ENCODE results near the gene RAB5A. TPM values are rescaled to one million over a fixed set of nuclear protein-coding genes. Genes with fewer than 3 reads are reported as not detected.
"Not testable (repeated sequence)": the region's sequence is repeated elsewhere in the genome, so short reads cannot be mapped to it uniquely, and the experiment has no call there.

The RAB5A gene
- total and polyA plus RNA-seq, 2 donors, result 30.6 to 51.8 TPM

GRCh38 chr3:20007960-20008359 lies 61.1 kb downstream of the RAB5A start:
- 99% methylated on average over 20 of the region's 20 CpGs for whole genome bisulfite sequencing
- Histone ChIP-seq H3K27ac (ENCODE audit: low read depth in 1 of 2, low read length in 1 of 2) (no peak overlapping the region), H3K36me3 (ENCODE audit: control insufficient read depth in 2 of 2, insufficient read depth in 2 of 2, low read length in 1 of 2) (no peaks in the 10 kb centered on the region), H3K9me3 (ENCODE audit: control insufficient read depth in 2 of 2, insufficient read depth in 1 of 2, low read length in 1 of 2) (no peaks in the 10 kb centered on the region), H3K4me3 (ENCODE audit: low read length in 2 of 2) (no peak overlapping the region), H3K4me1 (ENCODE audit: control insufficient read depth in 2 of 2, insufficient read depth in 2 of 2, low read length in 2 of 2) (no peaks in the 10 kb centered on the region), H3K27me3 (ENCODE audit: control insufficient read depth in 2 of 2, insufficient read depth in 1 of 2, low read length in 1 of 2) (no peaks in the 10 kb centered on the region)
- DNase-seq (ENCODE audit: low read depth in 6 of 9, low spot score in 9 of 9), result no peak

GRCh38 chr3:20008646-20009045 lies 61.7 kb downstream of the RAB5A start:
- no peak overlapping the region for H3K27ac ChIP-seq (ENCODE audit: low read depth in 1 of 2, low read length in 1 of 2)
- 74% methylated on average over 2 of the region's 2 CpGs for WGBS
- H3K27me3 ChIP-seq (ENCODE audit: control insufficient read depth in 2 of 2, insufficient read depth in 1 of 2, low read length in 1 of 2), result no peaks in the 10 kb centered on the region
- no peaks in the 10 kb centered on the region for H3K9me3 ChIP-seq (ENCODE audit: control insufficient read depth in 2 of 2, insufficient read depth in 1 of 2, low read length in 1 of 2)
- H3K4me3 ChIP-seq (ENCODE audit: low read length in 2 of 2), result no peak overlapping the region
- no peaks in the 10 kb centered on the region for H3K4me1 ChIP-seq (ENCODE audit: control insufficient read depth in 2 of 2, insufficient read depth in 2 of 2, low read length in 2 of 2)
- DNase-seq (ENCODE audit: low read depth in 6 of 9, low spot score in 9 of 9), result no peak
- H3K36me3 ChIP-seq (ENCODE audit: control insufficient read depth in 2 of 2, insufficient read depth in 2 of 2, low read length in 1 of 2), result no peaks in the 10 kb centered on the region

- no peaks in the 10 kb centered on the region for H3K4me1 ChIP-seq (ENCODE audit: control insufficient read depth in 2 of 2, insufficient read depth in 2 of 2, low read length in 2 of 2)
- 97% methylated on average over 4 of the region's 4 CpGs for WGBS
- no peak within 1 kb of the TSS for H3K27ac ChIP-seq (ENCODE audit: low read depth in 1 of 2, low read length in 1 of 2)
- H3K27me3 ChIP-seq (ENCODE audit: control insufficient read depth in 2 of 2, insufficient read depth in 1 of 2, low read length in 1 of 2), result no peaks in the 10 kb centered on the region
- no peak within 1 kb of the TSS for H3K4me3 ChIP-seq (ENCODE audit: low read length in 2 of 2)
- no peaks in the 10 kb centered on the region for H3K9me3 ChIP-seq (ENCODE audit: control insufficient read depth in 2 of 2, insufficient read depth in 1 of 2, low read length in 1 of 2)
- H3K36me3 ChIP-seq (ENCODE audit: control insufficient read depth in 2 of 2, insufficient read depth in 2 of 2, low read length in 1 of 2), result no peaks in the 10 kb centered on the region
- DNase-seq (ENCODE audit: low read depth in 6 of 9, low spot score in 9 of 9), result no peak
Observed at GRCh38 chr3:20012164-20012563, 65.3 kb downstream of the RAB5A start, which contains the start of gene PP2D1. Gene PP2D1 (minus strand): TSS chr3:20012264. CDS start chr3:20012072, 192 bp downstream.

GRCh38 chr3:20013396-20013795 lies 66.5 kb downstream of the RAB5A start:
- no peak for DNase-seq (ENCODE audit: low read depth in 6 of 9, low spot score in 9 of 9)
- Histone ChIP-seq H3K9me3 (ENCODE audit: control insufficient read depth in 2 of 2, insufficient read depth in 1 of 2, low read length in 1 of 2) (no peaks in the 10 kb centered on the region), H3K36me3 (ENCODE audit: control insufficient read depth in 2 of 2, insufficient read depth in 2 of 2, low read length in 1 of 2) (no peaks in the 10 kb centered on the region), H3K4me1 (ENCODE audit: control insufficient read depth in 2 of 2, insufficient read depth in 2 of 2, low read length in 2 of 2) (no peaks in the 10 kb centered on the region), H3K4me3 (ENCODE audit: low read length in 2 of 2) (no peak overlapping the region), H3K27me3 (ENCODE audit: control insufficient read depth in 2 of 2, insufficient read depth in 1 of 2, low read length in 1 of 2) (no peaks in the 10 kb centered on the region), H3K27ac (ENCODE audit: low read depth in 1 of 2, low read length in 1 of 2) (no peak overlapping the region)
- WGBS, result 100% methylated on average over 1 of the region's 1 CpG

GRCh38 chr3:20015525-20015924 lies 68.6 kb downstream of the RAB5A start:
- Histone ChIP-seq H3K4me1 (ENCODE audit: control insufficient read depth in 2 of 2, insufficient read depth in 2 of 2, low read length in 2 of 2) (no peaks in the 10 kb centered on the region), H3K27ac (ENCODE audit: low read depth in 1 of 2, low read length in 1 of 2) (no peak overlapping the region), H3K36me3 (ENCODE audit: control insufficient read depth in 2 of 2, insufficient read depth in 2 of 2, low read length in 1 of 2) (no peaks in the 10 kb centered on the region), H3K4me3 (ENCODE audit: low read length in 2 of 2) (no peak overlapping the region), H3K27me3 (ENCODE audit: control insufficient read depth in 2 of 2, insufficient read depth in 1 of 2, low read length in 1 of 2) (no peaks in the 10 kb centered on the region), H3K9me3 (ENCODE audit: control insufficient read depth in 2 of 2, insufficient read depth in 1 of 2, low read length in 1 of 2) (no peaks in the 10 kb centered on the region)
- WGBS, result 100% methylated on average over 1 of the region's 1 CpG
- DNase-seq (ENCODE audit: low read depth in 6 of 9, low spot score in 9 of 9), result no peak

- not testable (repeated sequence) for DNase-seq (ENCODE audit: low read depth in 6 of 9, low spot score in 9 of 9); H3K36me3 ChIP-seq (ENCODE audit: control insufficient read depth in 2 of 2, insufficient read depth in 2 of 2, low read length in 1 of 2); H3K9me3 ChIP-seq (ENCODE audit: control insufficient read depth in 2 of 2, insufficient read depth in 1 of 2, low read length in 1 of 2); H3K27me3 ChIP-seq (ENCODE audit: control insufficient read depth in 2 of 2, insufficient read depth in 1 of 2, low read length in 1 of 2); H3K4me3 ChIP-seq (ENCODE audit: low read length in 2 of 2); H3K27ac ChIP-seq (ENCODE audit: low read depth in 1 of 2, low read length in 1 of 2); H3K4me1 ChIP-seq (ENCODE audit: control insufficient read depth in 2 of 2, insufficient read depth in 2 of 2, low read length in 2 of 2)
- WGBS, result 96% methylated on average over 3 of the region's 3 CpGs
Observed at GRCh38 chr3:20016076-20016475, 69.2 kb downstream of the RAB5A start.

- H3K4me3 ChIP-seq (ENCODE audit: low read length in 2 of 2), result no peak overlapping the region
- no peaks in the 10 kb centered on the region for H3K36me3 ChIP-seq (ENCODE audit: control insufficient read depth in 2 of 2, insufficient read depth in 2 of 2, low read length in 1 of 2)
- H3K27me3 ChIP-seq (ENCODE audit: control insufficient read depth in 2 of 2, insufficient read depth in 1 of 2, low read length in 1 of 2), result no peaks in the 10 kb centered on the region
- H3K4me1 ChIP-seq (ENCODE audit: control insufficient read depth in 2 of 2, insufficient read depth in 2 of 2, low read length in 2 of 2), result peaks cover 0 to 7% of the 10 kb centered on the region in 2 donors
- H3K9me3 ChIP-seq (ENCODE audit: control insufficient read depth in 2 of 2, insufficient read depth in 1 of 2, low read length in 1 of 2), result no peaks in the 10 kb centered on the region
- 84% methylated on average over 2 of the region's 2 CpGs for WGBS
- DNase-seq (ENCODE audit: low read depth in 6 of 9, low spot score in 9 of 9), result no peak
- H3K27ac ChIP-seq (ENCODE audit: low read depth in 1 of 2, low read length in 1 of 2), result no peak overlapping the region
Observed at GRCh38 chr3:20022954-20023622, 76.2 kb downstream of the RAB5A start.

GRCh38 chr3:20023623-20024405 lies 76.9 kb downstream of the RAB5A start:
- WGBS, result 93% methylated on average over 2 of the region's 2 CpGs
- peaks cover 0 to 7% of the 10 kb centered on the region in 2 donors for H3K4me1 ChIP-seq (ENCODE audit: control insufficient read depth in 2 of 2, insufficient read depth in 2 of 2, low read length in 2 of 2)
- peak in 2 of 9 donors; percentile 19 to 35 for DNase-seq (ENCODE audit: low read depth in 6 of 9, low spot score in 9 of 9)

GRCh38 chr3:20027136-20027535 lies 80.2 kb downstream of the RAB5A start:
- 88% methylated on average over 4 of the region's 4 CpGs for WGBS
- Histone ChIP-seq H3K4me3 (ENCODE audit: low read length in 2 of 2) (no peak overlapping the region), H3K27ac (ENCODE audit: low read depth in 1 of 2, low read length in 1 of 2) (no peak overlapping the region), H3K4me1 (ENCODE audit: control insufficient read depth in 2 of 2, insufficient read depth in 2 of 2, low read length in 2 of 2) (peaks cover 0 to 7% of the 10 kb centered on the region in 2 donors), H3K9me3 (ENCODE audit: control insufficient read depth in 2 of 2, insufficient read depth in 1 of 2, low read length in 1 of 2) (no peaks in the 10 kb centered on the region), H3K36me3 (ENCODE audit: control insufficient read depth in 2 of 2, insufficient read depth in 2 of 2, low read length in 1 of 2) (no peaks in the 10 kb centered on the region), H3K27me3 (ENCODE audit: control insufficient read depth in 2 of 2, insufficient read depth in 1 of 2, low read length in 1 of 2) (no peaks in the 10 kb centered on the region)
- no peak for DNase-seq (ENCODE audit: low read depth in 6 of 9, low spot score in 9 of 9)

More at GRCh38 chr3:20023623-20024405, 76.9 kb downstream of the RAB5A start:
- no peaks in the 10 kb centered on the region for H3K27me3 ChIP-seq (ENCODE audit: control insufficient read depth in 2 of 2, insufficient read depth in 1 of 2, low read length in 1 of 2)
- no peak overlapping the region for H3K27ac ChIP-seq (ENCODE audit: low read depth in 1 of 2, low read length in 1 of 2)
- H3K4me3 ChIP-seq (ENCODE audit: low read length in 2 of 2), result no peak overlapping the region
- H3K9me3 ChIP-seq (ENCODE audit: control insufficient read depth in 2 of 2, insufficient read depth in 1 of 2, low read length in 1 of 2), result no peaks in the 10 kb centered on the region
- no peaks in the 10 kb centered on the region for H3K36me3 ChIP-seq (ENCODE audit: control insufficient read depth in 2 of 2, insufficient read depth in 2 of 2, low read length in 1 of 2)
